GM12892 (cell line): ENCODE data around the gene SUMO2.

Experiments used
- POLR2A ChIP-seq: IDR thresholded peaks from 2 replicates; pipeline ENCODE4 v1.6.1; 2011; ENCODE audit warnings: low read depth, low read length, control low read depth
- POLR2AphosphoS5 ChIP-seq: IDR thresholded peaks from 2 replicates; pipeline ENCODE4 v1.6.1; 2011; ENCODE audit warnings: low read depth, low read length, control low read depth
- TAF1 ChIP-seq: IDR thresholded peaks from 2 replicates; pipeline ENCODE4 v1.6.1; 2011; ENCODE audit warnings: low read depth, mild to moderate bottlenecking, control low read depth, low read length, borderline replicate concordance

GRCh38 chr17:75135452-75135851 lies 47.3 kb downstream of the SUMO2 start:
- TF ChIP-seq POLR2A (no peak), POLR2AphosphoS5 (no peak), TAF1 (no peak)
